RWPE1 (cell line): ENCODE results near the gene KRT14.

ENCODE experiments used
- CTCF ChIA-PET: fragments of 350-600 bp; sonication (Branson Sonifier 250); formaldehyde crosslinking; extraction: SDS; loops from one replicate; lab custom pipeline; 2021; lab: Yijun Ruan, JAX
- POLR2A ChIA-PET: fragments of 400-600 bp; formaldehyde crosslinking; extraction: SDS; loops from one replicate; lab custom pipeline; 2020; ENCODE audit warnings: antibody characterized with exemption; ENCODE audit not compliant: low non-redundant PET; lab: Yijun Ruan, JAX
- DNase-seq: peaks from one replicate; pipeline ENCODE4 v3.0.0; 2012; ENCODE audit warnings: low spot score
- H3K27ac ChIP-seq: fragments of 450-650 bp; 2 replicates; pipeline ENCODE4 v1.5.1; 2017
- CTCF ChIP-seq: fragments of 450-650 bp; conservative IDR thresholded peaks from 2 replicates; pipeline ENCODE4 v1.5.1; 2017; ENCODE audit warnings: low read depth, mild to moderate bottlenecking

KRT14 gene

GRCh38 chr17:41567317-41567716, 19.4 kb downstream of the KRT14 start:
- no peak overlapping the region for H3K27ac ChIP-seq
- ChIA-PET POLR2A (no interaction called here), CTCF (interaction anchor here (0.7 kb wide), 1 partner anchor 159 kb away, joined by 3 read pairs; no protein-coding TSS in a partner anchor)
- no peak for DNase-seq
- no peak for TF ChIP-seq CTCF

- DNase-seq: no peak
- ChIA-PET POLR2A (no interaction called here), CTCF (interaction anchor here (0.6 to 0.7 kb wide), 2 partner anchors 9 to 17 kb away, joined by 3 read pairs; no protein-coding TSS in a partner anchor)
- no peak for TF ChIP-seq CTCF
- no peak overlapping the region for H3K27ac ChIP-seq
Observed at GRCh38 chr17:41565338-41565737, 21.4 kb downstream of the KRT14 start.

GRCh38 chr17:41563607-41564170, 23.0 kb downstream of the KRT14 start:
- no peak for TF ChIP-seq CTCF
- CTCF ChIA-PET: interaction anchor here (1.3 kb wide), 1 partner anchor 15 kb away, joined by 5 read pairs; no protein-coding TSS in a partner anchor
- DNase-seq: no peak
- POLR2A ChIA-PET: no interaction called here
- no peak overlapping the region for H3K27ac ChIP-seq

- ChIA-PET CTCF (no interaction called here), POLR2A (no interaction called here)
- TF ChIP-seq CTCF: no peak
- no peak for DNase-seq
- H3K27ac ChIP-seq: no peak overlapping the region
Observed at GRCh38 chr17:41561554-41561953, 25.1 kb downstream of the KRT14 start.

- ChIA-PET CTCF (interaction anchor here (1.6 kb wide), 1 partner anchor 10 kb away, joined by 6 read pairs; no protein-coding TSS in a partner anchor), POLR2A (no interaction called here)
- no peak for DNase-seq
- TF ChIP-seq CTCF: no peak
- H3K27ac ChIP-seq: no peak overlapping the region
Observed at GRCh38 chr17:41559548-41559947, 27.1 kb downstream of the KRT14 start.

- H3K27ac ChIP-seq: no peak overlapping the region
- no peak for TF ChIP-seq CTCF
- ChIA-PET CTCF (interaction anchor here (1.1 to 2.1 kb wide), 2 partner anchors 8 to 106 kb away, joined by 3 to 9 read pairs; no protein-coding TSS in a partner anchor), POLR2A (no interaction called here)
- no peak for DNase-seq
Observed at GRCh38 chr17:41556931-41557330, 29.8 kb downstream of the KRT14 start.
